ENCODE data around the gene CX3CL1.

CX3CL1 gene

GRCh38 chr16:57411362-57411976, 39.2 kb downstream of the CX3CL1 start:
- H3K4me1 ChIP-seq = no peaks in the 10 kb centered on the region
- H3K27me3 ChIP-seq (ENCODE audit: low read depth) = no peaks in the 10 kb centered on the region
- H3K36me3 ChIP-seq (replicated peaks) = no peaks in the 10 kb centered on the region
- no peaks in the 10 kb centered on the region for H3K9me3 ChIP-seq
- H3K4me3 ChIP-seq = no peak overlapping the region
- in situ Hi-C loops (cut with MboI; ENCODE audit: low sequenced_read_pairs) = loop anchor here (10.0 kb wide), 1 partner anchor 327 kb away; no protein-coding TSS in a partner anchor
- DNase-seq (ENCODE audit: low spot score in 2 of 2) = no peak

DNA sequence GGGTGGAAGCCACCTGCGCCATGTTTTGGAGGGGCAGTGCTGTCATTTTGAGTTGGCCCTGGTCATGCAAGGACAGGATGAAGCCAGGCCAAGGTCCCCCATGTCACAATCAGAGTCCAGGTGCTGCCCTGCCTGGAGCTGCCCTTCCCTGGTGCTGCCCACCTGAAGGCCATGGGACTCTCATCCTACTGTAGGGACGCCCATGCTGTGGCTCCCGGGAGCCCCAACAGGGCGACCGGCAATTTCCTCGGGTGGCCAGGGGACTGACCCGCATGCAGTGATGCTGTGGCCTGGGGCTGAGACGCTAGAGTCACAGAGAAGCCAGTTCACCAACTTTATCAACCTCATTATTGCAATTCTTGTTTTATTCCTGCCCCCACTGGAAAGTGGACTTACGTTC, 40.3 kb downstream of the CX3CL1 start:
- Histone ChIP-seq H3K9me3 (no peaks in the 10 kb centered on the region), H3K4me1 (peaks cover 8% of the 10 kb centered on the region)
- in situ Hi-C loops (cut with MboI; ENCODE audit: low sequenced_read_pairs) = loop anchor here (10.0 kb wide), 1 partner anchor 328 kb away; no protein-coding TSS in a partner anchor

GRCh38 chr16:57413301-57413730, 41.0 kb downstream of the CX3CL1 start:
- Histone ChIP-seq H3K36me3 (replicated peaks) (no peaks in the 10 kb centered on the region), H3K4me3 (no peak overlapping the region), H3K9me3 (no peaks in the 10 kb centered on the region), H3K4me1 (peaks cover 8% of the 10 kb centered on the region), H3K27me3 (ENCODE audit: low read depth) (no peaks in the 10 kb centered on the region)
- DNase-seq (ENCODE audit: low spot score in 2 of 2) = no peak
- in situ Hi-C loops (cut with MboI; ENCODE audit: low sequenced_read_pairs) = loop anchor here (10.0 kb wide), 1 partner anchor 329 kb away; no protein-coding TSS in a partner anchor

More for the DNA sequence above, 40.3 kb downstream of the CX3CL1 start:
- Histone ChIP-seq H3K27me3 (ENCODE audit: low read depth) (no peaks in the 10 kb centered on the region), H3K4me3 (no peak overlapping the region), H3K36me3 (replicated peaks) (no peaks in the 10 kb centered on the region)
- DNase-seq (ENCODE audit: low spot score in 2 of 2) = no peak

GRCh38 chr16:57413733-57414132, 41.4 kb downstream of the CX3CL1 start:
- H3K9me3 ChIP-seq = no peaks in the 10 kb centered on the region
- in situ Hi-C loops (cut with MboI; ENCODE audit: low sequenced_read_pairs) = loop anchor here (10.0 kb wide), 1 partner anchor 329 kb away; no protein-coding TSS in a partner anchor
- H3K4me1 ChIP-seq = peaks cover 8% of the 10 kb centered on the region
- no peak for DNase-seq (ENCODE audit: low spot score in 2 of 2)
- H3K4me3 ChIP-seq = no peak overlapping the region
- no peaks in the 10 kb centered on the region for H3K27me3 ChIP-seq (ENCODE audit: low read depth)
- no peaks in the 10 kb centered on the region for H3K36me3 ChIP-seq (replicated peaks)

DNA sequence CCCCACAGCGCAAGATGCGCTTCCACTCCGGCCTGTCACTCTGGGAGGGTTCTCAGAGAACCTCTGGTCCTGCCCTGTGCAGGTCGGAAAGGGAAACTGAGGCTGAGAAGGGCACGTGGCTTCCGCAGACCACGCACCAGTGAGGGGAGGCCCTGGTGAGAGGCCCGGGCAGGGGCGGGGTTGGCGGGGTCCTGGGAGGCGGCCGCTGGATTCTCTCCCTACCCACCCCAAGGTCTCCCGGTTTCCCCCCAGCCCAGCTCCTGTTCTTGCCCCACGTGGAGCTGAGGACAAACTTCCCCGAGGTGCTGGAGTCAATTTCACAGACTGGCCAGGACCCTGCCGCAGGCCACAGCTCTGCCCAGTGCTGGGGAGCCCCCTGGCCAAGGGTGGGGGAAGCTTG, 43.8 kb downstream of the CX3CL1 start:
- in situ Hi-C loops (cut with MboI; ENCODE audit: low sequenced_read_pairs) = loop anchor here (5.0 to 10.0 kb wide), 2 partner anchors 114 to 331 kb away; no protein-coding TSS in a partner anchor
- Histone ChIP-seq H3K36me3 (replicated peaks) (no peaks in the 10 kb centered on the region), H3K4me3 (no peak overlapping the region)

DNA sequence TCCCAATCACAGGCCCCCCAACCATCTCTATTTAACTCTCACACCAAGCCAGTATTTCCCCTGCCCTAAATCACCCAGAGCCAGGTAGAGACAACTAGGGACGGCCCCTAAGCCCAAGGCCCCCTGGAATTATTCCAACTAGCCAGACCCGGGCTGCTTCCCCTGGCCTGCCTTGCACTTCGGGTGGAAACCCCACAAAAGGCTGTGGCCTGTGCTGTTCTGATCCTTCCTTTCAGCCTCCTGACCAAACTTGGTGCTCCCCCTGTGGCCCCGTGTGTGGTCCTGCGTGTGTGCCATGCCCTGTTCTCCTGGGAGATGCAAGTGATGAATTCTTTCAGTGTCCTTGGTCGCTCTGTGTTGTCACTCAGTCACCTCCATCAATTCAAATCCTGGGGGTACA, 47.2 kb downstream of the CX3CL1 start:
- H3K4me1 ChIP-seq = peaks cover 8% of the 10 kb centered on the region
- DNase-seq (ENCODE audit: low spot score in 2 of 2) = no peak
- in situ Hi-C loops (cut with MboI; ENCODE audit: low sequenced_read_pairs) = loop anchor here (5.0 to 10.0 kb wide), 2 partner anchors 117 to 335 kb away; no protein-coding TSS in a partner anchor

More for the DNA sequence above, 43.8 kb downstream of the CX3CL1 start:
- no peak for DNase-seq (ENCODE audit: low spot score in 2 of 2)
- no peaks in the 10 kb centered on the region for H3K27me3 ChIP-seq (ENCODE audit: low read depth)
- no peaks in the 10 kb centered on the region for H3K9me3 ChIP-seq
- H3K4me1 ChIP-seq = peaks cover 8% of the 10 kb centered on the region

DNA sequence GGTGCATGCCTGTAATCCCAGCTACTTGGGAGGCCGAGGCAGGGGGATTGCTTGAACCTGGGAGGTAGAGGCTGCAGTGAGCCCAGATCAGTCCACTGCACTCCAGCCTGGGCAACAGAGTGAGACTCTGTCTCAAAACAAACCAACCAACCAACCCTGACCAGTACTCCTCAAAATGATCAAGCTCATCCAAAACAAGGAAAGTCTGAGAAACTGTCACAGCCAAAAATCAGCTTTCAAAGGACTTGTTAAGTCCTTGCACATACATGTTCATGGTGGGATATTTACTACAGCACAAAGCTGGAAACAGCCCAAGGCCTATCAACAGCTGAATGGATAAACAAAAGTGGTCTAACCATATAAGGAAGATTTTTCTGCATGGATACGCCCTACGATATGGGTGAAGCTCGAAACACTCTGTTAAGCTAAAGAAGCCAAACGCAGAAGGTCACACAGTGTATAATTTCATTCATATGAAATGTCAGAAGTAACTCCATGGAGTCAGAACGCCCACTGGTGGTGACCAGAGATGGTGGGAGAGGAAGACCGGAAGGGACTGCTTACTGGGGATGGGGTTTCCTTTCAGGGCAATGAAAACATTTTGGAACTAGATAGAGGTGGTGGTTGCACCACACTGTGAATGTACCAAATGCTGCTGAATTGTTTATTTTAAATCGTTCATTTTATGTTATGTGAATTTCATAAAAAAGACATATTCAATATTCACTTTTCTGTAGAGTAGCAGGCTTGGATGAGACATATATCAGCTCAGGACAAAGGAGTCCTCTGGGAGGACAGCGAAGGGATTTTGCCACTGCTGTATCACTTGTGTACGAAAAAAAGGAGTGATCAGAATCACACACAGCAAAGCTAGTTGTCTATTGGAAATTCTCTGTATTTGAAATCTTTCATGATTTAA, 50.0 kb downstream of the CX3CL1 start:
- peak; percentile 59 to 77 for DNase-seq (ENCODE audit: low spot score in 2 of 2)
- H3K9me3 ChIP-seq = no peaks in the 10 kb centered on the region
- no peaks in the 10 kb centered on the region for H3K27me3 ChIP-seq (ENCODE audit: low read depth)
- peaks cover 2% of the 10 kb centered on the region for H3K4me1 ChIP-seq
- in situ Hi-C loops (cut with MboI; ENCODE audit: low sequenced_read_pairs) = no loop called here
- H3K4me3 ChIP-seq = no peak overlapping the region
- H3K36me3 ChIP-seq (replicated peaks) = peaks cover 2% of the 10 kb centered on the region; the same call in 1 of the 2 replicates

More for the DNA sequence above, 47.2 kb downstream of the CX3CL1 start:
- Histone ChIP-seq H3K27me3 (ENCODE audit: low read depth) (no peaks in the 10 kb centered on the region), H3K4me3 (no peak overlapping the region), H3K36me3 (replicated peaks) (no peaks in the 10 kb centered on the region), H3K9me3 (no peaks in the 10 kb centered on the region)

- Histone ChIP-seq H3K27me3 (ENCODE audit: low read depth) (no peaks in the 10 kb centered on the region), H3K9me3 (no peaks in the 10 kb centered on the region), H3K4me3 (no peak overlapping the region), H3K36me3 (replicated peaks) (peaks cover 10% of the 10 kb centered on the region), H3K4me1 (no peaks in the 10 kb centered on the region; the same call in 1 of the 2 replicates)
- in situ Hi-C loops (cut with MboI; ENCODE audit: low sequenced_read_pairs) = no loop called here
- no peak for DNase-seq (ENCODE audit: low spot score in 2 of 2)
Measured at GRCh38 chr16:57423152-57423551, 50.9 kb downstream of the CX3CL1 start.

DNA sequence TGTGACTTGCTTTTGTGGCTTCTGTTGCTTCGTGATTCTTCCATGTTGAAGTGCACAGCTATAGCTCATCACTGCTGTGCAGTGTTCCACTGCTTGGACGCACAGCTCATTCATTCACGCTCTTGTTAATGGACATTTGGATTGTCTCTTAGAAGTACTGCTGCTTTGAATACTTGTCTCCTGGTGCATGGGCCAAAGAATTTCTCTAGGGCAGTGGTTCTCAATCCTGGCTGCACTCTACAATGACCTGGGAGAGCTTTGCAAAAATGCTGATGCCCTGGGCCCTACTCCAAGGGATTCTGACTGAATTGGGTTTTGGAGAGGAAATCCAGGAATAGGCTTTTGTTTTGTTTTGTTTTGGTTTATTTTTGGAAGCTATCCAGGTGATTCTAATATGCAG, 52.3 kb downstream of the CX3CL1 start:
- Histone ChIP-seq H3K4me1 (no peaks in the 10 kb centered on the region; the same call in 1 of the 2 replicates), H3K4me3 (no peak overlapping the region), H3K9me3 (no peaks in the 10 kb centered on the region), H3K27me3 (ENCODE audit: low read depth) (no peaks in the 10 kb centered on the region), H3K36me3 (replicated peaks) (peaks cover 20% of the 10 kb centered on the region)
- no peak for DNase-seq (ENCODE audit: low spot score in 2 of 2)
- in situ Hi-C loops (cut with MboI; ENCODE audit: low sequenced_read_pairs) = no loop called here

DNA sequence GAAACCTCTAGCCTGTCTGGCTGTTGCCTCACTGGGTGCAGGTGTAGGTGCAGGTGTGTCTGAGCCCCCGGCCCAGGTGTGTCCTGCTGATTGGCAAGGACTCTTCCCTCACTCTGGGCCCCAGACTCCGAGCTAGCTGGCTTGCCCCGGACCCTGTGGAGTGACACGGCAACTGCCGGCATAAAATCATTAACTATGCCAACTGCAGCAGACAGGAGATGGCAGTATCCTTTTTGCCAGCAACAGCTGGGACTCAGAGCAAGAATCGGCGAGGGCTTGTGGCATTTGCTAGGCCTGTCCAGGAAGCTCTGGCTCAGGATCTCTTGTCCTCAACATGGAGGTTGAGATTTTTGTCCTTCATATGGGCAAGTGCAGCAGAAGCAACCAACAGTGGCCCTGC, 54.1 kb downstream of the CX3CL1 start:
- Histone ChIP-seq H3K9me3 (no peaks in the 10 kb centered on the region), H3K27me3 (ENCODE audit: low read depth) (no peaks in the 10 kb centered on the region), H3K4me1 (no peaks in the 10 kb centered on the region; the same call in 1 of the 2 replicates), H3K4me3 (no peak overlapping the region), H3K36me3 (replicated peaks) (peaks cover 36% of the 10 kb centered on the region)
- no peak for DNase-seq (ENCODE audit: low spot score in 2 of 2)
- in situ Hi-C loops (cut with MboI; ENCODE audit: low sequenced_read_pairs) = no loop called here

- no peaks in the 10 kb centered on the region for H3K27me3 ChIP-seq (ENCODE audit: low read depth)
- peaks cover 43% of the 10 kb centered on the region for H3K36me3 ChIP-seq (replicated peaks)
- in situ Hi-C loops (cut with MboI; ENCODE audit: low sequenced_read_pairs) = no loop called here
- no peak overlapping the region for H3K4me3 ChIP-seq
- H3K4me1 ChIP-seq = no peaks in the 10 kb centered on the region
- DNase-seq (ENCODE audit: low spot score in 2 of 2) = no peak
- H3K9me3 ChIP-seq = no peaks in the 10 kb centered on the region
Measured at GRCh38 chr16:57427307-57427706, 55.0 kb downstream of the CX3CL1 start.

DNA sequence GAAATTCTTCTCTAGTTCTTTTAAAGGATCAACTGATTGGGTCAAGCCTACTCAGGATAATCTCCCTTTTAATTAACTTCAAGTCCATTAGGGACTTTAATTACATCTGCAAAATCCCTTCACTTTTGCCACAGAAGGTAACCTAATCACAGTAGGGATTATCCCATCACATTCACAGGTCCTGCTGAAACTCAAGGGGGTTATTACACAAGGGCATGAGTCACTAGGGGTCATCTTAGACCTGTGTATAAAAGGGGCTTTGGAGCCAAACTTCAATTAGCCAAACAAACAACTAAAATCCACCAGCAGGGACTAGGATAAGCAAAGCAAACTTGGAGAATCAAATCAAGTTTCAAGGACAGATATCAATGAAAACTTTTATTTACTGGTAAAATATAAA, 55.5 kb downstream of the CX3CL1 start:
- H3K4me1 ChIP-seq = no peaks in the 10 kb centered on the region
- DNase-seq (ENCODE audit: low spot score in 2 of 2) = no peak
- H3K27me3 ChIP-seq (ENCODE audit: low read depth) = no peaks in the 10 kb centered on the region
- no peak overlapping the region for H3K4me3 ChIP-seq
- no peaks in the 10 kb centered on the region for H3K9me3 ChIP-seq
- H3K36me3 ChIP-seq (replicated peaks) = peaks cover 48% of the 10 kb centered on the region
- in situ Hi-C loops (cut with MboI; ENCODE audit: low sequenced_read_pairs) = no loop called here

GRCh38 chr16:57430955-57431354, 58.7 kb downstream of the CX3CL1 start:
- H3K27me3 ChIP-seq (ENCODE audit: low read depth) = no peaks in the 10 kb centered on the region
- H3K4me1 ChIP-seq = no peaks in the 10 kb centered on the region
- in situ Hi-C loops (cut with MboI; ENCODE audit: low sequenced_read_pairs) = no loop called here
- DNase-seq (ENCODE audit: low spot score in 2 of 2) = no peak
- no peaks in the 10 kb centered on the region for H3K9me3 ChIP-seq
- peaks cover 78% of the 10 kb centered on the region for H3K36me3 ChIP-seq (replicated peaks)
- no peak overlapping the region for H3K4me3 ChIP-seq

DNA sequence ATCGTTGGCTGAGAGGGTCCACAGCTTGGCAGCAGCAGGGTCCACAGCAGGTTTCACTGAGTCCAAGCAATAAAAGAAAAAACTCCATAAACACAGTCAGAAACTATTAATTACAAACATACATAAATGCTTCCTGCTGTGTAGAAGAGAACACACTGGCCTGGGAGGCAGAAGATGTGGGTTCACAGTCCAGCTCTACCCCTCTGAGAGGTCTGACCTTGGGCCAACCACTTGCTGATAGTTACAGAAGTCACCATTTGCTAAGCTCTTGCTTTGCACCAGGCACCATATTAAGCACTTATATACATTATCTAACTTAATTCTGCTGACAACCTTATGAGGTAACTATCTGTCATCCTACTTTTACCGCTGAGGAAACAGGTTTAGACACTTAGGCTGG, 60.2 kb downstream of the CX3CL1 start:
- no peaks in the 10 kb centered on the region for H3K4me1 ChIP-seq
- H3K36me3 ChIP-seq (replicated peaks) = peaks cover 83% of the 10 kb centered on the region
- H3K4me3 ChIP-seq = no peak overlapping the region
- in situ Hi-C loops (cut with MboI; ENCODE audit: low sequenced_read_pairs) = no loop called here
- H3K9me3 ChIP-seq = no peaks in the 10 kb centered on the region
- DNase-seq (ENCODE audit: low spot score in 2 of 2) = no peak
- H3K27me3 ChIP-seq (ENCODE audit: low read depth) = no peaks in the 10 kb centered on the region

All from HAP-1 (cell line).